Right lobe of liver (tissue), 6 donors: ENCODE results near the gene SCEL. TPM values are rescaled to one million over a fixed set of nuclear protein-coding genes. Genes with fewer than 3 reads are reported as not detected.

ENCODE experiments used
- ATAC-seq, 4 donors: fragments of 200-7000 bp; cut with Tn5 transposase; one replicate each; pipeline ENCODE4 v1.9.1; 2020; ENCODE audit warnings: mild to moderate bottlenecking in 4 of 4, moderate library complexity in 4 of 4
- DNase-seq, 3 donors: peaks; one replicate each; pipeline ENCODE4 v3.0.0-alpha.2; 2020
- H3K27ac ChIP-seq, 3 donors: fragments of 200-600 bp; one replicate each; pipeline ENCODE4 v1.8.0; 2022
- H3K27me3 ChIP-seq, 2 donors: fragments of 200-600 bp; one replicate each; pipeline ENCODE4 v1.8.0; 2022
- H3K36me3 ChIP-seq, 4 donors: fragments of 200-600 bp; sonication (generic) in 1 of 4; one replicate each; pipeline versions ENCODE4 v1.5.1 to v1.8.0; 2017 to 2022; ENCODE audit warnings: control low read depth in 1 of 4
- H3K4me1 ChIP-seq, 4 donors: fragments of 200-600 bp; sonication (generic) in 1 of 4; one replicate each; pipeline versions ENCODE4 v1.5.1 to v1.8.0; 2017 to 2022; ENCODE audit warnings: control low read depth in 1 of 4
- H3K4me3 ChIP-seq, 3 donors: fragments of 200-600 bp; one replicate each; pipeline ENCODE4 v1.8.0; 2022
- H3K9me3 ChIP-seq, 4 donors: fragments of 200-600 bp; sonication (generic) in 1 of 4; one replicate each; pipeline versions ENCODE4 v1.5.1 to v1.8.0; 2017 to 2022; ENCODE audit warnings: control low read depth in 1 of 4
- POLR2A ChIP-seq: fragments of 450-650 bp; IDR thresholded peaks from one replicate; pipeline ENCODE4 v1.6.1; 2017; ENCODE audit warnings: antibody characterized with exemption, mild to moderate bottlenecking
- WGBS: methylation state at CpG from one replicate; pipeline ENCODE4 v1.1.6; 2018; ENCODE audit warnings: low coverage, low lambda C conversion rate; ENCODE audit not compliant: insufficient coverage; ENCODE audit errors: missing lambda C conversion rate; 5-methylcytosine and 5-hydroxymethylcytosine counted together
- intact Hi-C, 2 donors: fragments of 100-400 bp; cut with DNase I; formaldehyde crosslinking; loops; one replicate each; pipeline versions ENCODE4 v1.11.2 to v1.14.1; 2022
- total RNA-seq, 6 experiments: library from RNA; depleted of rRNA in 2 of 6; stranded (reverse); fragments of >200 nt in 2 of 6; fragmentation: NEBNext Ultra II Directional in 3 of 6; extraction: Animal tissue kit (Norgen Biotek cat#: 25700) in 3 of 6; gene quantifications; one replicate each; pipeline versions ENCODE4 v1.1.0 to v1.2.4, GENCODE V29; 2016 to 2023
- TF ChIP-seq, protein P1 (sequence below), 4 donors: fragments of 200-600 bp in 3 of 4; fragments of 450-650 bp in 1 of 4; IDR thresholded peaks; one replicate each; pipeline versions ENCODE4 v1.5.1 to v1.8.0; 2016 to 2022; ENCODE audit warnings: antibody characterized with exemption in 4 of 4, mild to moderate bottlenecking in 2 of 4
- donor health status: DM: no; HTN: yes; CAD: no.
- donor health status: DM: no; HTN: no; CAD: no.
- donor health status: DM: no; HTN: no; CAD: no.
- donor health status: DM: no; HTN: yes; CAD: no.
- donor health status: DM: no; HTN: yes; CAD: no.

SCEL gene
- total RNA-seq, 6 experiments from 2014 or later = not detected

DNA sequence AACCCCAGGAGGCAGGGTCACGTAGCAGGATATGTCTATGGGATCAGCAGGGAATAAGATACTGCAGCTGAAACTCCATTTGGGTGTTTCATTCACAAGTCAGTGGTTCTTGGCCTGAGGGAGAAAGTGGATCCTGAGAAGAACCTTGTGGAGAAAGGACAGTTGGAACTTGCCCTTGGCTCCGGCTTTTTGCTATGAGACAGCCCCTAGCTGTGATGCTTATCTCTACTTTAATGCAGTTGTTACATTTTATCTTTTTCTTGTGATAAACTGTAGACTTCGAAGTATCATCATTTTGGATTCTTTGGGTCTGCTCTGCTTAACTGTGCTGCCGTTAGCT lies 6.0 kb upstream of the SCEL start:
- Histone ChIP-seq H3K27ac (no peak overlapping the region), H3K4me3 (no peak overlapping the region), H3K36me3 (no peaks in the 10 kb centered on the region), H3K9me3 (no peaks in the 10 kb centered on the region), H3K27me3 (no peaks in the 10 kb centered on the region), H3K4me1 (no peaks in the 10 kb centered on the region)
- no peak for DNase-seq
- TF ChIP-seq, protein P1, sequence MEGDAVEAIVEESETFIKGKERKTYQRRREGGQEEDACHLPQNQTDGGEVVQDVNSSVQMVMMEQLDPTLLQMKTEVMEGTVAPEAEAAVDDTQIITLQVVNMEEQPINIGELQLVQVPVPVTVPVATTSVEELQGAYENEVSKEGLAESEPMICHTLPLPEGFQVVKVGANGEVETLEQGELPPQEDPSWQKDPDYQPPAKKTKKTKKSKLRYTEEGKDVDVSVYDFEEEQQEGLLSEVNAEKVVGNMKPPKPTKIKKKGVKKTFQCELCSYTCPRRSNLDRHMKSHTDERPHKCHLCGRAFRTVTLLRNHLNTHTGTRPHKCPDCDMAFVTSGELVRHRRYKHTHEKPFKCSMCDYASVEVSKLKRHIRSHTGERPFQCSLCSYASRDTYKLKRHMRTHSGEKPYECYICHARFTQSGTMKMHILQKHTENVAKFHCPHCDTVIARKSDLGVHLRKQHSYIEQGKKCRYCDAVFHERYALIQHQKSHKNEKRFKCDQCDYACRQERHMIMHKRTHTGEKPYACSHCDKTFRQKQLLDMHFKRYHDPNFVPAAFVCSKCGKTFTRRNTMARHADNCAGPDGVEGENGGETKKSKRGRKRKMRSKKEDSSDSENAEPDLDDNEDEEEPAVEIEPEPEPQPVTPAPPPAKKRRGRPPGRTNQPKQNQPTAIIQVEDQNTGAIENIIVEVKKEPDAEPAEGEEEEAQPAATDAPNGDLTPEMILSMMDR (IDR thresholded peaks at IDR 0.05) = no peak
- TF ChIP-seq POLR2A = no peak
- WGBS = 59% methylated on average over 4 of the region's 4 CpGs
- no peak for ATAC-seq
- intact Hi-C loops = no loop called here

DNA sequence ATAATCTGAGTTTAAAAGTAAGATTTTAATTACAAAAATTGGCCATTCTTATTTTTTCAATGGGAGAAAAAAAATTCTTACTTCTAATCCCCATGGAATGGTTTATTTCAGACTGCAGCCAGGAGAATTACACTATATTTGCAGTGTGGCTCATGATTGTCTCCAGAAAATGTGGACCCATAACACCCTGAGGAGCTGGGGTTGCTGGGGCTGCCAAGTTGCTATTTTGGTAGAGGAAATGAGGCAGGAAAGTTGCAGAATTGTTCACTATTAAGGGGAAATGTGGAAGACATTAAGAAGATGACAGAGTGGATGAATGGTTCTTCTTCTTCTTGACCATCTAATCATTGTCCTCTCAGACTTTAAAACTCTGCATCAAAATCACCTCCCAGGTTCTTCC lies 4.6 kb upstream of the SCEL start:
- DNase-seq (no peak), ATAC-seq (no peak)
- Histone ChIP-seq H3K4me3 (no peak overlapping the region), H3K9me3 (no peaks in the 10 kb centered on the region), H3K27ac (no peak overlapping the region), H3K27me3 (no peaks in the 10 kb centered on the region), H3K36me3 (no peaks in the 10 kb centered on the region), H3K4me1 (no peaks in the 10 kb centered on the region)
- no peak for TF ChIP-seq POLR2A
- TF ChIP-seq, protein P1 (IDR thresholded peaks at IDR 0.05) = no peak
- intact Hi-C loops = no loop called here

DNA sequence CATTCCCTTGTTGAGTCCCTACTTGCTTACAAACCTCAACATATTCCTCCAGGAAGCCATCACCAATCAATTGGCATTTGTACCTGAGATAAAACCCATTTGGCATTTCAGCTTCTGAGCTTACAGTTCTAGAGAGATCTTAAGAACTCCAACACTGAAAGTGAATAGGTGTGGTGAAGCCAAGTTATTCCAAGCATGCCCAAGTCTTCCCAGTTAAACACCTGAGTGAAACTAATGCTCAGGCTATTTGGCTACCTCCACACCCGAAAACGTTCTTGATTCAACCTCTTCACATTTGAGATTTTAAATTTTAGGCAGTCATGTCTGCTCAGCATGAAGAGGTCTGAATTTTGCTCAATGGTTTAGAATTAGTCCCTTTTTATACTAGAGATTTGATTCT lies 2.5 kb upstream of the SCEL start:
- intact Hi-C loops = no loop called here
- TF ChIP-seq POLR2A = no peak
- TF ChIP-seq, protein P1 (IDR thresholded peaks at IDR 0.05) = no peak
- ATAC-seq (no peak), DNase-seq (no peak)
- no peaks in the 10 kb centered on the region for H3K27me3 ChIP-seq
- no peak overlapping the region for H3K4me3 ChIP-seq
- H3K9me3 ChIP-seq = no peaks in the 10 kb centered on the region
- no peaks in the 10 kb centered on the region for H3K4me1 ChIP-seq
- WGBS = 65% methylated on average over 2 of the region's 2 CpGs
- no peaks in the 10 kb centered on the region for H3K36me3 ChIP-seq
- no peak overlapping the region for H3K27ac ChIP-seq

DNA sequence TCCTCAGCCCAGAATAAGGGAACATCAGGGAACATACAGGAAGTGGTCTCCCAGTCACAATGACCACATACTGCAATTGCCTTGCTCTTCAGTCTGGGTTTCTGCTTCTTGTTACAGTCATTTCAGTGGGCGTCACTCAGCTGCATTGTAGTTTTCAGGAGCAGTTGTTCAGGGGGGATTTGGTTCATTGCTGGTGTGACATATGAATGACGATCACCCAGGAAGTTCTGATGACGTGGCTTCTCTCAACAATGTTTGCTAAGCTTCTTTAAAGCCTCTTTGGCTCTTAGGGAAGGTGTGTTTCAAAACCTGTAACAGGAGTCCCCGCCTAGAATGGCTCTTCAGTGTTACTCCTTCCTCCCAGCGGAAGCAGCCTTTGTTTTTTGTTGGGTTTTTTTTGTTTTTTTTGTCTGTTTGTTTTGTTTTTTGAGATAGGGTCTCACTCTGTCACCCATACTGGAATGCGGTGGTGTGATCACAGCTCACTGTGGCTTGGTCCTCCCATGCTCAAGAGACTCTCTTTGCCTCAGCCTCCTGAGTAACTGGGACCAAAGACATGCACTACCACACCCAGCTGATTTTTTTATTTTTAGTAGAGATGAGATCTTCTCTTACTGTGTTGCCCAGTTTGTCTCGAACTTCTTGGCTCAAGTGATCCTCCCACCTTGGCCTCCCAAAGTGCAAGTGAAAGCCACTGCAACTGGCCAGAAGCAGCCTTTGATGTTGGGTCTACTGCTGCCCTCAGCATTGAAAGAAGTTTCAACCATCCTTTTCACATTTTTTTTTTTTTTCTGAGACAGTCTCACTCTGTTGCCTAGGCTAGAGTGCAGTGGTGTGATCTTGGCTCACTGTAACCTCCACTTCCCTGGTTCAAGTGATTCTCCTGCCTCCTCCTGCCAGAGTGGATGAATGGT lies 1.4 kb upstream of the SCEL start:
- WGBS = 37% methylated on average over 7 of the region's 7 CpGs
- no peak overlapping the region for H3K27ac ChIP-seq
- no peak for ATAC-seq

More for the DNA sequence above, 1.4 kb upstream of the SCEL start:
- Histone ChIP-seq H3K4me1 (no peaks in the 10 kb centered on the region), H3K36me3 (no peaks in the 10 kb centered on the region), H3K4me3 (no peak overlapping the region), H3K27me3 (peaks cover 0 to 4% of the 10 kb centered on the region in 2 donors), H3K9me3 (no peaks in the 10 kb centered on the region)
- no peak for TF ChIP-seq POLR2A
- TF ChIP-seq, protein P1 (IDR thresholded peaks at IDR 0.05) = no peak
- no peak for DNase-seq
- intact Hi-C loops = no loop called here
